GM12892 (cell line): ENCODE data around the gene PNPLA6.

Experiments
- POLR2A ChIP-seq: IDR thresholded peaks from 2 replicates; pipeline ENCODE4 v1.6.1; 2011; ENCODE audit warnings: low read depth, low read length, control low read depth
- POLR2AphosphoS5 ChIP-seq: IDR thresholded peaks from 2 replicates; pipeline ENCODE4 v1.6.1; 2011; ENCODE audit warnings: low read depth, low read length, control low read depth
- TAF1 ChIP-seq: IDR thresholded peaks from 2 replicates; pipeline ENCODE4 v1.6.1; 2011; ENCODE audit warnings: low read depth, mild to moderate bottlenecking, control low read depth, low read length, borderline replicate concordance

DNA sequence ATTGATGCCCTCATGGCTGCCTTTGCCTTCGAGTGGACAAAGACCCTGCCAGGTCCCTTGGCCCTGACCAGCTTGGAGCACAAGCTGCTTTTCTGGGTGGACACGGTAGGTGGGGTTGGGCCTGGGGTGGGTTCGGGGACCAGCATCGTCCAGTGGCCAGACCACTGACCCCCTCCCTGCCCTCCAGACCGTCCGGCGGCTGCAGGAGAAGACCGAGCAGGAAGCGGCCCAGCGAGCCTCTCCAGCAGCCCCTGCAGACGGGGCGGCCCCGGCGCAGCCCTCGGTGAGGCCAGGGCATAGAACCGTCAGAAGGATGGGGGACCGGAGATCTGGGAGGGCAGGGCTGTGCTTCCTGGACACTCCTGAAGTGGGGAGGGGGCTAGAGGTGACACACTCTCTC, 70.8 kb downstream of the PNPLA6 start:
- TF ChIP-seq POLR2AphosphoS5 (no peak), POLR2A (no peak), TAF1 (no peak)
